ENCODE measurements around the gene MIDN.

The MIDN gene

DNA sequence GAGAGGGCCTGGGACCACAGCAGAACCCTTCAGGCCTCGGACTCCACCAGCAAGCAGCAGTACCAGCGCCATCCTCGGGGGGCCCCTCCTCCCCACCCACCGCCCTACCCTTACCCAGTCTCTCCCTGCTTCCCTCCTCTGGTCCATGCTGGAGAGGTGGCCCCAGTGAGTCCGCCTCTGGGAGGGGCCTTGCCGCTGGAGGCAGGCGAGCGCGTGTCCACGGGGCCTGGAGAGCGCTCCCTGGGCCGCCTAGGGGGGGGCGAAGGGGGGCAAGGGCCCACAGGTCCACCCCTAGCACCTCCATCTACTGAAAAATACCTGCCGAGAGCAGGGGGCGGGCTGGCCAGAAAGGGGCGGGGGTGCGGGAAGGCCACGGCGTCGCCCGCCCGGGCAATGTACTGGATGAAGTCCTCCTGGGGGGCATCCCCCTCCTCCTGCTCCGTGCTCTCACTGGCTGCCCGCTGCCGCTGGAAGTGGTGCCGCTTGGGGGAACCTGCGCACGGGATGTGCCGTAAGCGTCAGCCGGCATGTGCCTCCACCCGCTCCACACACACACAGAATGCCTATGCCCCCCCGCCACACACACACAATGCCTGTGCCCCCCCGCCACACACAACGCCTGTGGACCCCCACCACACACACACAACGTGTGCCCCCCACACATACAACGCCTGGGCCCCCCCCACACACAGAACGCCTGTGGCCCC lies 17.4 kb upstream of the MIDN start:
- Histone ChIP-seq H2AK5ac (ENCODE audit: low read length) (no peak overlapping the region), H3K4me3 (ENCODE audit: low read length) (no peak overlapping the region), H3K9ac (ENCODE audit: low read length) (no peak overlapping the region), H3K18ac (ENCODE audit: low read length) (no peak overlapping the region), H3K56ac (ENCODE audit: low read length) (no peak overlapping the region), H3K79me2 (ENCODE audit: control insufficient read depth, insufficient read depth, low read length) (no peaks in the 10 kb centered on the region), H3K4me1 (ENCODE audit: control insufficient read depth, low read depth, low read length) (no peaks in the 10 kb centered on the region), H3K4me2 (ENCODE audit: low read length) (no peak overlapping the region), H3K79me1 (ENCODE audit: low read length) (no peaks in the 10 kb centered on the region), H2BK15ac (replicated peaks; ENCODE audit: low read depth) (no peak overlapping the region), H3K4ac (ENCODE audit: low read depth, low read length) (no peak overlapping the region), H3K27me3 (ENCODE audit: insufficient read depth, low read length, poor library complexity) (no peaks in the 10 kb centered on the region), H3K23ac (ENCODE audit: low read length) (no peak overlapping the region), H3K36me3 (ENCODE audit: control insufficient read depth, insufficient read depth, low read length) (no peaks in the 10 kb centered on the region), H4K5ac (ENCODE audit: low read length) (no peak overlapping the region), H3K27ac (ENCODE audit: low read depth, low read length) (no peak overlapping the region), H4K8ac (ENCODE audit: low read depth, low read length) (no peak overlapping the region), H2BK120ac (ENCODE audit: low read depth, low read length) (no peak overlapping the region), H2BK5ac (ENCODE audit: low read length) (no peak overlapping the region)
- no CpG with 5 or more reads among the region's 38 CpGs for WGBS (ENCODE audit: extremely low coverage, insufficient coverage, low lambda C conversion rate)
- DNase-seq: peak; percentile 61

DNA sequence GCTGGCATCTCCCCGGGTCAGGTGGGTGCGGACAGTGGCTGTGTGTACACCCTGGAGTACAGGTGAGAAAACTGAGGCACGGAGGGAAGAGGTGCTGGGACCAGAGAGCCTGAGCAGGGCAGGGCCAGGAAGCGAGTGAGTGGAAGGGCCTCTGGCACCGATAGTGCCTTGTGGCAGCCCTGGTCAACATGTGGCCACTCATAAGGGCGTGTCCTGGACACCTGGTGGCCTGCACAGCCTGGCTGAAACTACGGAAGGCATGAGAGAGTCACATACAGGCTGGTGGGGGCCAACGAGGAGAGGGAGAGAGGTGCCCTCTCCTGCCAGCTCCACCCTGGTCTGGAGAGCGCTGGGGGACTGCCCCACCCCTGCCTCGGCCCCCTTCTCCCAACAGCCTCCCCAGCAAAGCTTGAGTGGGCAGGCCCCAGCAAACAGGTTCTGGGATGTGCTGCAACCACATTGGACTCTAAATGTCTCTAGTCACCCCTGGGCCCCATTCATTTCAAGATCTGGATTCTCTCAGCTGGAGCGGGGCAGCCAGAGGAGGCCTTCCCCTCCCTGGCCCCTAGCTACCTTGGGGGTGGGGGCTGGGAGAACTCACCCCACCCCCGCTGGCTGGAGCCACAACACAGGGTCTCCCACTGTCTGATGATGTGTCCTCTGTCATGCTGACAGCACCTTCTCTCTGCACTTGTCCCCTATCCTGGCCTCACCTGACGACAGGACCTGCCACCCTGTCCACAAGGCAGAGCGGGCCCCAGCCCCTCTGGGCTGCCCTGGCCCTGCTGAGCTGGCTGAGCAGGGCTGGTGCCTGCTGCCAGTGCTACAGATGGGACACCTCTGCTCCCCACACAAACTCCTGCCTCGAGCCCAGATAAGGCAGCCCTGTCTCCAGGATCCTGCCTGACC lies 16.4 kb upstream of the MIDN start:
- Histone ChIP-seq H3K9ac (ENCODE audit: low read length) (no peak overlapping the region), H3K79me2 (ENCODE audit: control insufficient read depth, insufficient read depth, low read length) (no peaks in the 10 kb centered on the region), H3K18ac (ENCODE audit: low read length) (no peak overlapping the region), H3K27ac (ENCODE audit: low read depth, low read length) (no peak overlapping the region), H3K4me1 (ENCODE audit: control insufficient read depth, low read depth, low read length) (no peaks in the 10 kb centered on the region), H3K4ac (ENCODE audit: low read depth, low read length) (no peak overlapping the region), H2AK5ac (ENCODE audit: low read length) (no peak overlapping the region), H2BK120ac (ENCODE audit: low read depth, low read length) (no peak overlapping the region), H3K79me1 (ENCODE audit: low read length) (no peaks in the 10 kb centered on the region), H4K5ac (ENCODE audit: low read length) (no peak overlapping the region), H3K27me3 (ENCODE audit: insufficient read depth, low read length, poor library complexity) (no peaks in the 10 kb centered on the region), H3K4me2 (ENCODE audit: low read length) (no peak overlapping the region), H3K23ac (ENCODE audit: low read length) (no peak overlapping the region), H3K4me3 (ENCODE audit: low read length) (no peak overlapping the region), H3K56ac (ENCODE audit: low read length) (no peak overlapping the region), H3K36me3 (ENCODE audit: control insufficient read depth, insufficient read depth, low read length) (no peaks in the 10 kb centered on the region), H2BK5ac (ENCODE audit: low read length) (no peak overlapping the region), H2BK15ac (replicated peaks; ENCODE audit: low read depth) (no peak overlapping the region), H4K8ac (ENCODE audit: low read depth, low read length) (no peak overlapping the region)
- WGBS (ENCODE audit: extremely low coverage, insufficient coverage, low lambda C conversion rate): no CpG with 5 or more reads among the region's 15 CpGs
- DNase-seq: no peak

DNA sequence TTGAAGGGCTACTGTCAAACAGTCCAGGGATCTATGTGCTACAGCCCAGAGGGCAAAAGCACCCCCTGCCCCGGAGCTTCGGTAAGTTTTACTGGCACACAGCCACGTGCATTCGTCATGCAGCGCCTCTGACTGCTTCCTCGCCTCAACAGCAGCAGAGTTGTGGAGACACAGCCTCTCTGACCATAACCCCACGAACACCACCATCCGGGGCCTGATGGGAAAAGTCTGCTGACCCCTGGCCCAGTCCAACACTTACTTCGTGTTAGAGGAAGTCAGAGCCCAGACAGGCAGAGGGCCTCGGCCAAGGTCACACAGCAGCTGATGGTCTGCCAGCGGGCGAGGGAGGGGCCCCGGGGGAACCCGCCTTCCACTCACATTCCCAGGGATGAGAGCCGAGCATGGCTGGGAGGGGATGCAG lies 15.7 kb upstream of the MIDN start:
- Histone ChIP-seq H3K27ac (ENCODE audit: low read depth, low read length) (no peak overlapping the region), H3K23ac (ENCODE audit: low read length) (no peak overlapping the region), H3K18ac (ENCODE audit: low read length) (no peak overlapping the region), H3K79me1 (ENCODE audit: low read length) (no peaks in the 10 kb centered on the region), H3K4me2 (ENCODE audit: low read length) (no peak overlapping the region), H3K9ac (ENCODE audit: low read length) (no peak overlapping the region), H3K4me1 (ENCODE audit: control insufficient read depth, low read depth, low read length) (no peaks in the 10 kb centered on the region), H3K79me2 (ENCODE audit: control insufficient read depth, insufficient read depth, low read length) (no peaks in the 10 kb centered on the region), H3K4ac (ENCODE audit: low read depth, low read length) (no peak overlapping the region), H3K36me3 (ENCODE audit: control insufficient read depth, insufficient read depth, low read length) (no peaks in the 10 kb centered on the region), H3K56ac (ENCODE audit: low read length) (no peak overlapping the region), H2AK5ac (ENCODE audit: low read length) (no peak overlapping the region), H3K27me3 (ENCODE audit: insufficient read depth, low read length, poor library complexity) (no peaks in the 10 kb centered on the region), H4K8ac (ENCODE audit: low read depth, low read length) (no peak overlapping the region), H2BK120ac (ENCODE audit: low read depth, low read length) (no peak overlapping the region), H4K5ac (ENCODE audit: low read length) (no peak overlapping the region), H3K4me3 (ENCODE audit: low read length) (no peak overlapping the region), H2BK5ac (ENCODE audit: low read length) (no peak overlapping the region), H2BK15ac (replicated peaks; ENCODE audit: low read depth) (no peak overlapping the region)
- WGBS (ENCODE audit: extremely low coverage, insufficient coverage, low lambda C conversion rate): no CpG with 5 or more reads among the region's 15 CpGs
- DNase-seq: no peak

DNA sequence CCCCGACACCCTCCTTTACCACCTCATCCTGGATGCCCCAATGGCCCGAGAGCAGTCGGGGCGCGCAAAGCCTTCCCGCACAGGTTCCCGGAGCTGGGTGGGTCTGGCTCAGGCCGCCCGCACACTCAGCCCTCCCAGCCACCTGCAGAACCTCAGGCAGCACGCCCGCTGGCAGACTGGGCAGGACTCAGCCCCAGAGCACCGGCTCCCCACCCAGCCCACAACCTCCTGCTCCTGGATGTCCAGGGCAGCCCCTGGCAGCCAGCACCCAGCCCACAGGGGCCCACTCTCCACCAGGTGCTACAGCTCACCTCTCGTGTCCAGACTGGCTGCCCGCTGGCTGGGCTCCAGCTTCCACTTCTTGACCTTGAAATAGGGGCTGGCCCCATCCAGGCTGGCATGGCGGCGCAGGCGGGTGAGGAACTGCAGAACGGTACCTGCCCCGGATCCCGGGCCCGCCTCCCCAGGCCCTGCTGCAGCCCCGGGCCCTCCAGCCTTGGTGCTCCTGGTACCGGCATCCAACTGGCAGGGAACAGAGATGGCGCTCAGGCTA lies 15.2 kb upstream of the MIDN start:
- no peaks in the 10 kb centered on the region for H3K79me1 ChIP-seq (ENCODE audit: low read length)
- no peaks in the 10 kb centered on the region for H3K27me3 ChIP-seq (ENCODE audit: insufficient read depth, low read length, poor library complexity)
- H3K23ac ChIP-seq (ENCODE audit: low read length): no peak overlapping the region
- H2BK15ac ChIP-seq (replicated peaks; ENCODE audit: low read depth): no peak overlapping the region
- no peak overlapping the region for H2BK5ac ChIP-seq (ENCODE audit: low read length)
- no peak overlapping the region for H3K4me3 ChIP-seq (ENCODE audit: low read length)
- H3K4ac ChIP-seq (ENCODE audit: low read depth, low read length): no peak overlapping the region
- H3K18ac ChIP-seq (ENCODE audit: low read length): no peak overlapping the region
- H3K27ac ChIP-seq (ENCODE audit: low read depth, low read length): no peak overlapping the region
- no peak overlapping the region for H2BK120ac ChIP-seq (ENCODE audit: low read depth, low read length)
- H3K56ac ChIP-seq (ENCODE audit: low read length): no peak overlapping the region
- no peaks in the 10 kb centered on the region for H3K4me1 ChIP-seq (ENCODE audit: control insufficient read depth, low read depth, low read length)
- no peak for DNase-seq
- H4K5ac ChIP-seq (ENCODE audit: low read length): no peak overlapping the region
- H2AK5ac ChIP-seq (ENCODE audit: low read length): no peak overlapping the region
- no peaks in the 10 kb centered on the region for H3K36me3 ChIP-seq (ENCODE audit: control insufficient read depth, insufficient read depth, low read length)
- no peak overlapping the region for H4K8ac ChIP-seq (ENCODE audit: low read depth, low read length)
- H3K9ac ChIP-seq (ENCODE audit: low read length): no peak overlapping the region
- no peak overlapping the region for H3K4me2 ChIP-seq (ENCODE audit: low read length)
- H3K79me2 ChIP-seq (ENCODE audit: control insufficient read depth, insufficient read depth, low read length): no peaks in the 10 kb centered on the region
- WGBS (ENCODE audit: extremely low coverage, insufficient coverage, low lambda C conversion rate): no CpG with 5 or more reads among the region's 24 CpGs

DNA sequence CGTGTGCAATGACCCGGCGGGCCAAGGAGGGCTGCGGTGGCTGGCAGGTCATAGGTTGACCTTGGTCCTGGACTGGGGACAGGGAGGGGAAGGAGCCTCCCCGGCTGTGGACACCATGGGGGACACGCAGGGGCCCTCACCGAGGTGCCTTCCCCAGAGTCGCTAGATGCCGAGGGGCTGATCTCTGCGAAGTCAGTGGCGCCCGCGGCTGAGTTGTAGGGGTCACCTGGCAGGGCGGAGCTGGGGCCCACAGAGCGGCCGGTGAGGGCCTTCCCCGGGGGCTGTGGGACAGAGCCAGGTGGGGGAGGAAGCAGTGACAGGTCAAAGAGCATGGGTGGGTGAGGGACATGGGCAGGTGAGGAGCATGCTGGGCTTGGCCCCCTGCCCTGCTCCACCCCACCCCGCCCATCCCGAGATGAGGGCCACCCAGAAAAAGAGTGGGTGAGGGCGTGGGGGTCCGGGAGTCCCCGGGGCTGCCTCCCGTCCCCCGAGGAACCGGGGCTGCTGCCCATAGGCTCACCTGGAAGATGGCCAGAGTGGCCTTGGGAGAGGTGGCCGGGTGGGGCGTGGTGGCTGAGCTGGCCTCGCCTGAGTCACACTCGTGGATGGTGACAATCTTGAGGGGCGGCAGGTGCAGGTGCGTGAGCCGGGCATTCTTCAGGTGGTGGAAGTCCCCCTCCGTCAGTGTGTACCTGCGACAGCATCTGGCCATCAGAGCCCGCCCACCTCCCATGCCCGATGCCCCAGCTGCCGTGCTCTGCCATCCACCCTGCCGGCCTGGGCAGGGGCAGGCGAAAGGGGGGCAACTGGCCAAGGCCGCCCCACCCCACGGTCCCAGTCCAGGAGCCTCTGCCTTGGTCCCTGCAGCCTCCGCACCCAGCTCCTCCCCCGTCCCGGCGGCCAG lies 14.1 kb upstream of the MIDN start:
- Histone ChIP-seq H3K27me3 (ENCODE audit: insufficient read depth, low read length, poor library complexity) (no peaks in the 10 kb centered on the region), H3K36me3 (ENCODE audit: control insufficient read depth, insufficient read depth, low read length) (no peaks in the 10 kb centered on the region), H2BK15ac (replicated peaks; ENCODE audit: low read depth) (no peak overlapping the region), H4K8ac (ENCODE audit: low read depth, low read length) (no peak overlapping the region), H3K79me1 (ENCODE audit: low read length) (no peaks in the 10 kb centered on the region), H3K23ac (ENCODE audit: low read length) (no peak overlapping the region), H3K27ac (ENCODE audit: low read depth, low read length) (no peak overlapping the region), H3K4ac (ENCODE audit: low read depth, low read length) (no peak overlapping the region), H3K9ac (ENCODE audit: low read length) (no peak overlapping the region), H3K79me2 (ENCODE audit: control insufficient read depth, insufficient read depth, low read length) (no peaks in the 10 kb centered on the region), H3K56ac (ENCODE audit: low read length) (no peak overlapping the region), H2BK5ac (ENCODE audit: low read length) (no peak overlapping the region), H4K5ac (ENCODE audit: low read length) (no peak overlapping the region), H3K18ac (ENCODE audit: low read length) (no peak overlapping the region), H2BK120ac (ENCODE audit: low read depth, low read length) (no peak overlapping the region), H2AK5ac (ENCODE audit: low read length) (no peak overlapping the region), H3K4me1 (ENCODE audit: control insufficient read depth, low read depth, low read length) (no peaks in the 10 kb centered on the region), H3K4me2 (ENCODE audit: low read length) (no peak overlapping the region), H3K4me3 (ENCODE audit: low read length) (no peak overlapping the region)
- no CpG with 5 or more reads among the region's 45 CpGs for WGBS (ENCODE audit: extremely low coverage, insufficient coverage, low lambda C conversion rate)
- DNase-seq: no peak

Measured in mesendoderm (in vitro differentiated cells).